Caco-2 (cell line): ENCODE data around the gene PDE9A. TPM values are rescaled to one million over a fixed set of nuclear protein-coding genes. Genes with fewer than 3 reads are reported as not detected.

Source experiments
- BruUV-seq: library from RNA; stranded (reverse); fragments of 400-500 nt; replicated peaks from 2 replicates; lab custom pipeline; 2021; lab: Mats Ljungman, UMichigan
- CTCF ChIA-PET: fragments of 300-600 bp; sonication (Branson Sonifier 250); formaldehyde crosslinking; loops from one replicate; lab custom pipeline; 2022; ENCODE audit warnings: antibody characterized with exemption; lab: Charles Lee
- POLR2A ChIA-PET: fragments of 300-600 bp; sonication (Branson Sonifier 250); formaldehyde crosslinking; loops from one replicate; lab custom pipeline; 2022; ENCODE audit warnings: antibody characterized with exemption; lab: Charles Lee
- DNase-seq, 2 experiments: peaks; one replicate each; pipeline versions ENCODE4 v3.0.0 to v3.0.0-alpha.2; 2020 to 2022
- H3K27me3 ChIP-seq: replicated peaks from 2 replicates; pipeline ENCODE4 v1.6.0; 2011; ENCODE audit warnings: low read length; ENCODE audit not compliant: control insufficient read depth, insufficient read depth
- H3K36me3 ChIP-seq: 2 replicates; pipeline ENCODE4 v1.5.1; 2011; ENCODE audit warnings: low read length; ENCODE audit not compliant: control insufficient read depth, insufficient read depth
- H3K4me1 ChIP-seq: fragments of 250-450 bp; sonication (Bioruptor Pico); 2 replicates; pipeline ENCODE4 v1.5.1; 2020; ENCODE audit warnings: mild to moderate bottlenecking
- H3K4me3 ChIP-seq: 2 replicates; pipeline ENCODE4 v1.5.1; 2011; ENCODE audit warnings: low read depth, mild to moderate bottlenecking, control low read depth, low read length
- H3K9me3 ChIP-seq: fragments of 250-450 bp; sonication (Bioruptor Pico); 2 replicates; pipeline ENCODE4 v1.5.1; 2020; ENCODE audit warnings: mild to moderate bottlenecking, moderate library complexity
- H3K27ac Mint-ChIP-seq: one replicate; pipeline ENCODE4 v1.8.0; 2022; ENCODE audit warnings: mixed read lengths; ENCODE audit not compliant: unreplicated experiment
- H3K27me3 Mint-ChIP-seq: one replicate; pipeline ENCODE4 v1.8.0; 2022; ENCODE audit warnings: mixed read lengths; ENCODE audit not compliant: insufficient read depth, unreplicated experiment
- H3K36me3 Mint-ChIP-seq: one replicate; pipeline ENCODE4 v1.8.0; 2022; ENCODE audit warnings: mild to moderate bottlenecking, mixed read lengths; ENCODE audit not compliant: insufficient read depth, unreplicated experiment
- H3K4me1 Mint-ChIP-seq: one replicate; pipeline ENCODE4 v1.8.0; 2022; ENCODE audit warnings: low read depth, mixed read lengths; ENCODE audit not compliant: unreplicated experiment
- H3K4me3 Mint-ChIP-seq: one replicate; pipeline ENCODE4 v1.8.0; 2022; ENCODE audit warnings: mild to moderate bottlenecking, moderate library complexity, mixed read lengths; ENCODE audit not compliant: unreplicated experiment
- H3K9me3 Mint-ChIP-seq: one replicate; pipeline ENCODE4 v1.8.0; 2022; ENCODE audit warnings: mixed read lengths; ENCODE audit not compliant: unreplicated experiment
- intact Hi-C: fragments of 100-400 bp; cut with micrococcal nuclease; formaldehyde crosslinking; loops from one replicate; pipeline ENCODE4 v1.10.0; 2022; ENCODE audit not compliant: unreplicated experiment
- total RNA-seq: library from RNA; stranded (reverse); gene quantifications from 2 replicates; pipeline ENCODE4 v1.2.3, GENCODE V29; 2022
- TF ChIP-seq, protein P1 (sequence below), 2 experiments: fragments of 200-600 bp in 1 of 2; IDR thresholded peaks; 1 replicate in 1 of 2; 2 replicates in 1 of 2; pipeline versions ENCODE4 v1.5.1 to v1.8.0; 2011 to 2022; ENCODE audit warnings: antibody characterized with exemption in 1 of 2, control low read depth in 1 of 2, inconsistent platforms in 1 of 2, low read depth in 1 of 2, low read length in 1 of 2, mild to moderate bottlenecking in 1 of 2, moderate library complexity in 1 of 2; ENCODE audit not compliant: insufficient read depth in 1 of 2, severe bottlenecking in 1 of 2, unreplicated experiment in 1 of 2

Gene PDE9A
- total RNA-seq, 1 experiment from 2014 or later = 9.7 TPM

DNA sequence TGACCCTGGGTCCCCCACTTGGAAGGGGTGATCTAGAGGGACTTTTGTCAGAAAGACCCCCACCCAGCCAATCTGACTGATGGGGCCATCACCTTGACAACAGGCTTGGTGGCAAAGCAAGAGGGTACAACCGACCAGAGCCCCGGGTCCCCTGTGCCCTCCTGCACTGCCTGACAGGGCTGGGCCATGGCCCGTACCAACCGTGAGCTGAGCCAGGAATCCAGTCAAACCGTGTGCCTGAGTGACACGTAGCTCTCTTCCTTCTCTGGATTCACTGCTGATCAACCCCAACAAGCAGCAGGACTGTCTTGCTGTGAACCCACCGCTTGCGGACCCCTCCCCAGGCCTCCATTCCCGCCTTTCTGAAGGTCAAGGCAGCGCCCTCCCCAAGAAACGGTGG, 27.0 kb downstream of the PDE9A start:
- TF ChIP-seq, protein P1, sequence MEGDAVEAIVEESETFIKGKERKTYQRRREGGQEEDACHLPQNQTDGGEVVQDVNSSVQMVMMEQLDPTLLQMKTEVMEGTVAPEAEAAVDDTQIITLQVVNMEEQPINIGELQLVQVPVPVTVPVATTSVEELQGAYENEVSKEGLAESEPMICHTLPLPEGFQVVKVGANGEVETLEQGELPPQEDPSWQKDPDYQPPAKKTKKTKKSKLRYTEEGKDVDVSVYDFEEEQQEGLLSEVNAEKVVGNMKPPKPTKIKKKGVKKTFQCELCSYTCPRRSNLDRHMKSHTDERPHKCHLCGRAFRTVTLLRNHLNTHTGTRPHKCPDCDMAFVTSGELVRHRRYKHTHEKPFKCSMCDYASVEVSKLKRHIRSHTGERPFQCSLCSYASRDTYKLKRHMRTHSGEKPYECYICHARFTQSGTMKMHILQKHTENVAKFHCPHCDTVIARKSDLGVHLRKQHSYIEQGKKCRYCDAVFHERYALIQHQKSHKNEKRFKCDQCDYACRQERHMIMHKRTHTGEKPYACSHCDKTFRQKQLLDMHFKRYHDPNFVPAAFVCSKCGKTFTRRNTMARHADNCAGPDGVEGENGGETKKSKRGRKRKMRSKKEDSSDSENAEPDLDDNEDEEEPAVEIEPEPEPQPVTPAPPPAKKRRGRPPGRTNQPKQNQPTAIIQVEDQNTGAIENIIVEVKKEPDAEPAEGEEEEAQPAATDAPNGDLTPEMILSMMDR (IDR thresholded peaks at IDR 0.05; ENCODE audit: insufficient read depth in 1 of 2, low read depth in 1 of 2, low read length in 1 of 2, severe bottlenecking in 1 of 2, unreplicated experiment in 1 of 2) = no peak
- CTCF ChIA-PET = no interaction called here
- no peak overlapping the region for H3K4me3 ChIP-seq
- intact Hi-C loops = no loop called here
- Mint-ChIP-seq H3K36me3 (no peaks in the 10 kb centered on the region), H3K4me3 (no peak overlapping the region), H3K27me3 (no peaks in the 10 kb centered on the region), H3K4me1 (no peaks in the 10 kb centered on the region), H3K27ac (no peak overlapping the region), H3K9me3 (no peaks in the 10 kb centered on the region)
- H3K27me3 ChIP-seq = no peaks in the 10 kb centered on the region
- DNase-seq = no peak
- H3K4me1 ChIP-seq = no peaks in the 10 kb centered on the region
- no peaks in the 10 kb centered on the region for H3K9me3 ChIP-seq
- H3K36me3 ChIP-seq = no peaks in the 10 kb centered on the region
- POLR2A ChIA-PET = no interaction called here
- BruUV-seq = no TSS peak

DNA sequence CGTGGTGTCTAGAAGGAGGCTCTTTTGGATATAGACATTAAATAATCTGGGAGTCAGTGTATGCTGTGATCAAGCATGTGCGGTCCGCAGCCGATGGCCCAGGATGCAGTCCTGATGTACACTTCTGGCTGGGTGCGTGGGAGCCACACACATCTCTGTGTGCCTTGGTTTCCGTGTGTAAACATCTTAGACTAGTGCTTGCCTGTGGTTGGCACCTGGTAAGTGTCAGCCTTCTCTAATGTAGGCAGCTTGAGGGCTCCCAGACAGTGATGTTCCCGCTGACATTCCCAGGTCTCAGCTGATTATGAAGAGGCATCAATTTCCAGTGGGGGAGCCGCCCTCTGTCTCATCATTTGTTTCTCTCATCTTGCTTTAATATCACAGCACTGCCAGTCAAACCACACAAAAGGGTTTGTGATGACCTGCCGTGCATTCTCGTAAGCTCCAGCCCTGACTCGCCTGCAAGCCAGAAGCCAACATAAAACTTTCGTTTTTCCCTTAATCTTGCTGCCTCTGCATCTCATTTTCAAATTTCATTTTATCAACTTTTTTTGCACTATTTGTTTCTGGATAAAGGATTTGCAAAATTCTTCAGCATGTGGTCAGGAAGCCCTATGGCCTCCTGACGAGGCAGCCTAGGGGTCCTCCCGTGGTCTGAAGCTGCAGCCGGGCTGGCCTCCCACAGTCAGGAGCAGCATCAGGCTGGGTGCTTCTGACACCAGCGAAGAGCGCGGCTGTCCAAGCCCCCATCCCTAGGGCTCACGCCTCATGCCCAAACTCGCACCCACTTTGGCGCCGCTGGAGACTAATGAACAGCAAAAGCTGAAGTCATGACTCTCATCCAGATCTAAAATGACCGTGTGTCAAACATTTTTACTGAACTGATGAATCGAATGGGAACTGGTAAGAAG, 28.1 kb downstream of the PDE9A start:
- DNase-seq = no peak
- H3K36me3 ChIP-seq = no peaks in the 10 kb centered on the region
- Mint-ChIP-seq H3K27me3 (no peaks in the 10 kb centered on the region), H3K9me3 (no peaks in the 10 kb centered on the region), H3K4me1 (no peaks in the 10 kb centered on the region), H3K4me3 (no peak overlapping the region), H3K27ac (no peak overlapping the region), H3K36me3 (no peaks in the 10 kb centered on the region)
- H3K9me3 ChIP-seq = no peaks in the 10 kb centered on the region
- POLR2A ChIA-PET = no interaction called here
- no TSS peak for BruUV-seq
- no peak overlapping the region for H3K4me3 ChIP-seq
- TF ChIP-seq, protein P1 (IDR thresholded peaks at IDR 0.05; ENCODE audit: insufficient read depth in 1 of 2, low read depth in 1 of 2, low read length in 1 of 2, severe bottlenecking in 1 of 2, unreplicated experiment in 1 of 2) = no peak
- H3K4me1 ChIP-seq = no peaks in the 10 kb centered on the region
- CTCF ChIA-PET = no interaction called here
- intact Hi-C loops = no loop called here
- no peaks in the 10 kb centered on the region for H3K27me3 ChIP-seq

DNA sequence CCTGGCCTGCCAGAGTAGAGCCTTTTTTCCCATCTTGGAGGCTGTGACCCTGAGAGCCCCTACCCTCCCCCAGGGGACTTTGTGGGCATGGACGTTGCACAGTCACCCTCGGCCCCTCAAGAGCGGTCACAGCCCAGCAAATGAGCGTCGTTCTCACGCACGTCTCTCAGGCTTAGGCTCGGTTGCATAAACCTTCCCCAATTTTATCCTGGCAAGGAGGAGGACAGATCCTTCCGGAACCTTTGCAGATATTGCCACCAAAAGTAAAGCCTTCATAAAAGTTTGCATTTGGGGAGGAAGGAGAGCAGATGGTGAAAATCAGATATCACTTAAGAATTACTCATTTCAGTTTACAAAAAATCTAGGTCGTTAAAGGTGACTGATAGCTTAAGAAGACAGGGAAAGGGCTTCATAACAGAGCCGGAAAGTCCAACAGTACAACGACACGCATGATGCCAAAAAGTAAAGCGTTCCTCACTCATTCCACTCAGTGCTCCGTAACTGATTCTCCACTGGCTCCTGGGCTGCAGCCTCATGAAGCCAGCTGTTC, 29.3 kb downstream of the PDE9A start:
- H3K36me3 ChIP-seq = no peaks in the 10 kb centered on the region
- H3K27ac Mint-ChIP-seq = no peak overlapping the region
- no peaks in the 10 kb centered on the region for H3K36me3 Mint-ChIP-seq
- no peak overlapping the region for H3K4me3 ChIP-seq
- intact Hi-C loops = no loop called here
- no peaks in the 10 kb centered on the region for H3K4me1 Mint-ChIP-seq
- ChIA-PET CTCF (no interaction called here), POLR2A (no interaction called here)
- DNase-seq = no peak
- TF ChIP-seq, protein P1 (IDR thresholded peaks at IDR 0.05; ENCODE audit: insufficient read depth in 1 of 2, low read depth in 1 of 2, low read length in 1 of 2, severe bottlenecking in 1 of 2, unreplicated experiment in 1 of 2) = no peak
- no peak overlapping the region for H3K4me3 Mint-ChIP-seq
- no peaks in the 10 kb centered on the region for H3K4me1 ChIP-seq
- H3K27me3 ChIP-seq = no peaks in the 10 kb centered on the region
- no peaks in the 10 kb centered on the region for H3K9me3 Mint-ChIP-seq
- H3K9me3 ChIP-seq = no peaks in the 10 kb centered on the region
- no peaks in the 10 kb centered on the region for H3K27me3 Mint-ChIP-seq
- BruUV-seq = no TSS peak
